HPDE6-E6E7 (cell line): ENCODE data around the gene ZFAND5.
A peak's percentile ranks its signal among the peaks of the same experiment; 100 is the strongest.

Source experiments
- DNase-seq: peaks from one replicate; pipeline ENCODE4 v3.0.0; 2011; ENCODE audit warnings: missing footprints; ENCODE audit errors: extremely low spot score

ZFAND5 gene

GRCh38 chr9:72364679-72365524, at the start of gene ZFAND5:
Gene ZFAND5, minus strand, starts transcription at chr9:72365208. Its CDS starts 4,430 bp downstream, at chr9:72360778.
- peak; percentile 96 for DNase-seq

GRCh38 chr9:72412483-72413040, 47.6 kb upstream of the ZFAND5 start:
- no peak for DNase-seq

GRCh38 chr9:72410214-72410613, 45.2 kb upstream of the ZFAND5 start:
- no peak for DNase-seq

- no peak for DNase-seq
These were observed 42.1 kb upstream of the ZFAND5 start for GRCh38 chr9:72407114-72407513.

- DNase-seq: no peak
These were observed 37.7 kb upstream of the ZFAND5 start for GRCh38 chr9:72402744-72403143.

- no peak for DNase-seq
These were observed 36.4 kb upstream of the ZFAND5 start for GRCh38 chr9:72401396-72401795.

GRCh38 chr9:72400866-72401265, 35.9 kb upstream of the ZFAND5 start:
- no peak for DNase-seq

GRCh38 chr9:72399391-72399790, 34.4 kb upstream of the ZFAND5 start:
- no peak for DNase-seq

- DNase-seq: no peak
These were observed 31.5 kb upstream of the ZFAND5 start for GRCh38 chr9:72396247-72397091.

- DNase-seq: no peak
These were observed 29.1 kb upstream of the ZFAND5 start for GRCh38 chr9:72394066-72394465.

GRCh38 chr9:72390907-72391306, 25.9 kb upstream of the ZFAND5 start:
- no peak for DNase-seq

- no peak for DNase-seq
These were observed 21.2 kb upstream of the ZFAND5 start for GRCh38 chr9:72386186-72386585.

- no peak for DNase-seq
These were observed 19.9 kb upstream of the ZFAND5 start for GRCh38 chr9:72384710-72385485.

GRCh38 chr9:72383978-72384709, 19.1 kb upstream of the ZFAND5 start:
- DNase-seq: peak; percentile 63

- no peak for DNase-seq
These were observed 17.4 kb upstream of the ZFAND5 start for GRCh38 chr9:72382405-72382804.

GRCh38 chr9:72377041-72377440, 12.0 kb upstream of the ZFAND5 start:
- DNase-seq: no peak

GRCh38 chr9:72371151-72371550, 6.1 kb upstream of the ZFAND5 start:
- DNase-seq: no peak

GRCh38 chr9:72365525-72366256, 683 bp upstream of the ZFAND5 start:
- DNase-seq: no peak

- DNase-seq: no peak
These were observed 915 bp downstream of the ZFAND5 start for GRCh38 chr9:72363908-72364678.
